DOHH2 (cell line): ENCODE measurements around the gene SLC1A2.

Experiments used
- H3F3A ChIP-seq: fragments of 200-600 bp; sonication (generic), shearing (Covaris generic); 2 replicates; pipeline ENCODE4 v1.6.0; 2016; ENCODE audit warnings: antibody characterized with exemption, mild to moderate bottlenecking; ENCODE audit not compliant: control insufficient read depth, insufficient read depth
- H3K27ac ChIP-seq: fragments of 200-600 bp; sonication (generic); 2 replicates; pipeline ENCODE4 v1.5.1; 2014; ENCODE audit warnings: low read depth, mild to moderate bottlenecking, low read length, moderate library complexity
- H3K27me3 ChIP-seq: fragments of 200-600 bp; sonication (generic); 2 replicates; pipeline ENCODE4 v1.6.1; 2014; ENCODE audit warnings: mild to moderate bottlenecking, low read length, mixed read lengths; ENCODE audit not compliant: control insufficient read depth
- H3K36me3 ChIP-seq: fragments of 200-600 bp; sonication (generic); 2 replicates; pipeline ENCODE4 v1.6.1; 2014; ENCODE audit warnings: mild to moderate bottlenecking, low read length, moderate library complexity, mixed read lengths; ENCODE audit not compliant: control insufficient read depth
- H3K4me1 ChIP-seq: fragments of 200-600 bp; sonication (generic); 2 replicates; pipeline ENCODE4 v1.6.1; 2014; ENCODE audit warnings: mild to moderate bottlenecking, low read length, mixed read lengths; ENCODE audit not compliant: control insufficient read depth
- H3K4me2 ChIP-seq: fragments of 200-600 bp; sonication (generic); 2 replicates; pipeline ENCODE4 v1.6.0; 2014; ENCODE audit warnings: mild to moderate bottlenecking, low read length, moderate library complexity
- H3K4me3 ChIP-seq: fragments of 200-600 bp; sonication (generic); 2 replicates; pipeline ENCODE4 v1.5.1; 2014; ENCODE audit warnings: mild to moderate bottlenecking, low read length, mixed read lengths
- H3K79me2 ChIP-seq: fragments of 200-600 bp; sonication (generic); 2 replicates; pipeline ENCODE4 v1.6.1; 2014; ENCODE audit warnings: mild to moderate bottlenecking, low read length, mixed read lengths; ENCODE audit not compliant: control insufficient read depth
- H3K9me2 ChIP-seq: fragments of 200-600 bp; sonication (generic); replicated peaks from 2 replicates; pipeline ENCODE4 v1.6.1; 2014; ENCODE audit warnings: mild to moderate bottlenecking, low read length, mixed read lengths; ENCODE audit not compliant: control insufficient read depth
- H3K9me3 ChIP-seq: fragments of 200-600 bp; sonication (generic); 2 replicates; pipeline ENCODE4 v1.6.1; 2014; ENCODE audit warnings: antibody characterized with exemption, low read length, mixed read lengths; ENCODE audit not compliant: control insufficient read depth, insufficient read depth
- H4K20me1 ChIP-seq: fragments of 200-600 bp; sonication (generic); 2 replicates; pipeline ENCODE4 v1.6.0; 2014; ENCODE audit warnings: low read depth, mild to moderate bottlenecking, antibody characterized with exemption, low read length, moderate library complexity; ENCODE audit not compliant: control insufficient read depth, insufficient read depth
- CTCF ChIP-seq: fragments of 200-600 bp; sonication (generic); IDR thresholded peaks from one replicate; pipeline ENCODE4 v1.5.1; 2014; ENCODE audit warnings: antibody characterized with exemption, mild to moderate bottlenecking, low read depth, low read length; ENCODE audit not compliant: poor library complexity, severe bottlenecking
- EZH2phosphoT487 ChIP-seq: fragments of 200-600 bp; sonication (generic); IDR thresholded peaks from 2 replicates; pipeline ENCODE4 v1.6.1; 2017; ENCODE audit warnings: borderline replicate concordance, mild to moderate bottlenecking, antibody characterized with exemption, low read length, moderate library complexity, mixed read lengths

Gene SLC1A2

GRCh38 chr11:35318977-35319925, 100.1 kb downstream of the SLC1A2 start:
- Histone ChIP-seq H3K27me3 (no peaks in the 10 kb centered on the region), H3K27ac (no peak overlapping the region)

GRCh38 chr11:35318309-35318708, 101.0 kb downstream of the SLC1A2 start:
- Histone ChIP-seq H3K9me3 (no peaks in the 10 kb centered on the region), H3K27me3 (no peaks in the 10 kb centered on the region), H3K79me2 (no peaks in the 10 kb centered on the region), H3K9me2 (no peaks in the 10 kb centered on the region), H3K4me1 (peaks cover 8% of the 10 kb centered on the region), H3K36me3 (no peaks in the 10 kb centered on the region), H3K27ac (no peak overlapping the region), H3F3A (no peaks in the 10 kb centered on the region), H3K4me3 (no peak overlapping the region), H4K20me1 (no peaks in the 10 kb centered on the region), H3K4me2 (no peak overlapping the region)
- TF ChIP-seq CTCF (no peak), EZH2phosphoT487 (no peak)

More at GRCh38 chr11:35318977-35319925, 100.1 kb downstream of the SLC1A2 start:
- no peaks in the 10 kb centered on the region for H3K36me3 ChIP-seq
- no peak overlapping the region for H3K4me3 ChIP-seq
- no peak for TF ChIP-seq CTCF
- H3K9me2 ChIP-seq = no peaks in the 10 kb centered on the region
- H3K9me3 ChIP-seq = no peaks in the 10 kb centered on the region
- H3K79me2 ChIP-seq = no peaks in the 10 kb centered on the region
- no peak overlapping the region for H3K4me2 ChIP-seq
- no peaks in the 10 kb centered on the region for H3F3A ChIP-seq
- H3K4me1 ChIP-seq = no peaks in the 10 kb centered on the region
- no peaks in the 10 kb centered on the region for H4K20me1 ChIP-seq

- no peaks in the 10 kb centered on the region for H3K79me2 ChIP-seq
- H3K4me2 ChIP-seq = no peak overlapping the region
- no peak for TF ChIP-seq CTCF
- TF ChIP-seq EZH2phosphoT487 = no peak
- H3K27ac ChIP-seq = no peak overlapping the region
- H3K4me1 ChIP-seq = peaks cover 12% of the 10 kb centered on the region
- H3F3A ChIP-seq = no peaks in the 10 kb centered on the region
- H4K20me1 ChIP-seq = no peaks in the 10 kb centered on the region
- H3K4me3 ChIP-seq = no peak overlapping the region
- H3K9me3 ChIP-seq = no peaks in the 10 kb centered on the region
- H3K36me3 ChIP-seq = no peaks in the 10 kb centered on the region
- no peaks in the 10 kb centered on the region for H3K9me2 ChIP-seq
- no peaks in the 10 kb centered on the region for H3K27me3 ChIP-seq
Observed at GRCh38 chr11:35317253-35317652, 102.1 kb downstream of the SLC1A2 start.
